AG08396 (cell line): Measurements from ENCODE around the gene CHMP3.
"Not testable (repeated sequence)": the region's sequence is repeated elsewhere in the genome, so short reads cannot be mapped to it uniquely, and the experiment has no call there.

Source experiments
- DNase-seq: peaks from one replicate; pipeline ENCODE4 v3.0.0; 2012; ENCODE audit warnings: low spot score, mixed read lengths

Gene CHMP3

DNA sequence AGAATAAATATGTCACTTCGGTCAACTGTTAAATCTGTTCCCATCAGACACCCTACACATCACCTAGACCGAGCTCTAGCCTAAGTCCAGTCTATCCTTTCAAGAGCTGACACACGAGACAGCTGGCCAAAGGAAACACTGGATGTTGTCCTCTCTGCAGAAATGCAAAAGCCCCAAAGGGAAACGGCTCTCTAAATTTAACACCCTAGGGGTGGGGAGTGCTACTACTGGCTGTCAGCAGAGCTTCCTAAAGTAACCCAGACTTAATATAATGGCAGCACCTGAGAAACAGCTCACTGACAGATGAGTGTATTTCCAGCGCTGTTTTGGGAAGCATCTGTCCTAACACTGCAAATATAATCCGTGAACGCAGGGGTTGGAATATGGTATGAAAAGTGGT is 55.6 kb downstream of the CHMP3 start:
- DNase-seq: no peak

DNA sequence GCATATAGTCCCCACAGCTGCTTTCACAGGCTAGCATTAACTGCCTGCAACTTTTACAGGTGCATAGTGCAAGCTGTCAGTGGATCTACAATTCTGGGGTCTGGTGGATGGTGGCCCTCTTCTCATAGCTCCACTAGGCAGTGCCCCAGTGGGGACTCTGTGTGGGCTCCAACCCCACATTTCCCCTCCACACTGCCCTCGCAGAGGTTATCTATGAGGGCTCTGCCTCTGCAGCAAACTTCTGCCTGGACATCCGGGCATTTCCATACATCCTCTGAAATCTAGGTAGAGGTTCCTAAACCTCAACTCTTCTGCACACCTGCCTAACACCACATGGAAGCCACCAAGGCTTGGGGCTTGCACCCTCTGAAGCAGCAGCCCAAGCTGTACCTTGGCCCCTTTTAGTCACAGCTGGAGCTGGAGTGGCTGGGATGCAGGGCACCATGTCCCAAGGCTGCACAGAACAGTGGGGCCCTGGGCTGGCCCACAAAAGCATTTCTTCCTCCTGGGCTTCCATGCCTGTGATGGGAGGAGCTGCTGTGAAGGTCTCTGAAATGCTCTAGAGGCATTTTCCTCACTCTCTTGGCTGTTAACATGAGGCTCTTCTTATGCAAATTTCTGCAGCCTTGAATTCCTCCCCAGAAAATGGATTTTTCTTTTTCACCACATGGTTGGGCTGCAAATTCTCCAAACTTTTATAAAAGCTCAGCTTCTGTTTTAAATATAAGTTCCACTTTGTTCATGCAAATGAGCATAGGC is 62.7 kb downstream of the CHMP3 start:
- no peak for DNase-seq

DNA sequence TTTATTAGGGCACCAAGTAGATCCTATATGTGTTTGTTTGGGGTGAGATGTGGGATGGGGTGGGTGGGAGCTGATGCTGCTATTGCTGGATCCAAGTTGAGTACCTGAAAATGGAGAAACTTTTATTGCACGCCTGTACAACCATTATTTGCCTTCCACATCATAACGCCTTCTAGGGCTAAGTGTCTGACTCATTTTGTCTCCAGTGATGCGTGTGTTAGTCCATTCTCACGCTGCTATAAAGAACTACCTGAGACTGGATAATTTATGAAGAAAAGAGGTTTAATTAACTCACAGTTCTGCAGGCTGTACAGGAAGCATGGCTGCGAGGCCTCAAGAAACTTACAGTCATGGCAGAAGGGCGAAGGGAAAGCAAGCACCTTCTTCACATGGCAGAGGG is 63.9 kb downstream of the CHMP3 start:
- no peak for DNase-seq

DNA sequence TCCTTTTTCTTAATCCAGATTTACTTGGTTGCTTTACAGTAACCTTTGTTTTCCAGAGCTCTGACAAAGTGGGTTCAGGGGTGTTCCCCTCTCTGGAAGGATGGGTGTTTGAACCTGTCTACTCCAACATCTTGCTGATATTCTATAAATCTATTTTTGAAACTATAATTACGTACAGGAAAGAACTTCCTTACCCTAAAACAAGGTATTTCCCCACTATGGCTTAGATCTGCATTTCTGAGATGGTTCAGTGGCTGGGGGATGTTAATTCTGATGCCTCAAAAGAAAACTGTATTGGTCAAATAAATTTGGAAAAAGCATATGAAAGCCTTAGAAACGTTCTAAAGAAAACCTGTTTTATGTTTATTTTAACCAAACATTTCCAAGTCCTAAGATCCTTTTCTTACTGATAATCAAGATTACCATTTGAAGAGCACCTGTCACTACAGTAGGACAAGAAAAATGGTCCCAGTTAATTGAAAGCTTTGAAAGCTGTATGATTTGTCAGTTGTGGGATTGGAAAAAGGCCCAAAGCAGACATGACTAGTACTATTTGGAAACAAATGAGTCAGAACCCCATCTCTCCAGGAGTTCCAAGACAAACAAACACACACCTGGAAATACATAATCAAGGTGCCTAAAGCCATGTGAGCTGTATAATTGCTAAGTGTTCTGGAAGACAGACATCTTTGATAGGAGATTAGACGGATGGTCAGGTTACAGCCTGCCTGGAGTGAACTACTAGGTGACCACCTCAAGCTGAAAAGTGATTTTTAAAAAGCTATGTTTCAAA is 64.6 kb downstream of the CHMP3 start:
- DNase-seq: no peak

DNA sequence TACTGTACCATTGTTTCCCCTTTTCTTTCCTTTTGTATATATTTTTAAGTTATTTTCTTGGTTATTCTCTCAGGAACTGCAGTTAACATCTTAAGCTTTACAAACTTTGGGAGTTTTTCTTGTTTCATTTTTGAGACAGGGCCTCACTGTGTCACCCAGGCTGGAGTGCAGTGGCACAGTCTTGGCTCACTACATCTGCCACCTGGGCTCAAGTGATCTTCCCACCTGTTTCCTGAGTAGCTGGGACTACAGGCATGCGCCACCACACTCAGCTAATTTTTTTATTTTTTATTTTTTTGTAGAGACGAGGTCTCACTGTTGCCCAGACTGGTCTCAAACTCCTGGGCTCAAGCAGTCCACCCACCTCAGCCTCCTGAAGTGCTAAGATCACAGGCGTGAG is 66.9 kb downstream of the CHMP3 start:
- DNase-seq: not testable (repeated sequence)

DNA sequence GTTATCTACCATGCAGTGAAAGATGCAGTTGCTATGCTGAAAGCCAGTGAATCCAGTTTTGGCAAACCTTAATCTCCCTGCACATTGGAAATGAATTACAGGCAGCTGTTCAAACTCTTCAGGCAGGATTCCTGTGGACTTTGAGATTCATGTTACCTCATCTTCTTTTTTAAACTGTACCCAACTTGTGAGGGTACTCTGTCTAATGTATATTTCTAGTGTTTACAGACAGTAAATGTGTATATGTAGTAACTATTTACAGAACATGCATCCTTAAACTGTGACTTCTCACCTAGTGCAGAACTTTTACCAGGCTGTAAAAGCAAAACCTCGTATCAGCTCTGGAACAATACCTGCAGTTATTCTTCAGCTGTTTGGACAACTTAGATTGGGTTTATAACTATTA is 71.2 kb downstream of the CHMP3 start:
- no peak for DNase-seq

DNA sequence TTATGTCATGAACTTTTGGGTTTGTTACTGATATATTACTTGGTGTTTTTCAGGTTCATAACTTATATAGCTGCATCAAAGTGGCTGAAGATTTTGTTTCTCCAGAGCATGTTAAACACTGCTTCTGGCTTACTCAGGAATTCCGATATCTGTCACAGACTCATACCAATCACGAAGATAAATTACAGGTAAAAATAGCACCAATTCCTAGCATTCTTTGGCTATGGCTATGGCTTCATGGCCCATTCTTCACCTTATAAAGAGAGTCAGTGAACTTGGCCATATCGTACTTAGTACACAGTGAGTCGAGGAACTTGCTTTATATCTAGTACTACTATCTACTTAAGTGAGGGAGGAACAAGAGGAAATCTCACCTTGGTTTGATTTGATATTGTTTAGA is 72.2 kb downstream of the CHMP3 start:
- no peak for DNase-seq

DNA sequence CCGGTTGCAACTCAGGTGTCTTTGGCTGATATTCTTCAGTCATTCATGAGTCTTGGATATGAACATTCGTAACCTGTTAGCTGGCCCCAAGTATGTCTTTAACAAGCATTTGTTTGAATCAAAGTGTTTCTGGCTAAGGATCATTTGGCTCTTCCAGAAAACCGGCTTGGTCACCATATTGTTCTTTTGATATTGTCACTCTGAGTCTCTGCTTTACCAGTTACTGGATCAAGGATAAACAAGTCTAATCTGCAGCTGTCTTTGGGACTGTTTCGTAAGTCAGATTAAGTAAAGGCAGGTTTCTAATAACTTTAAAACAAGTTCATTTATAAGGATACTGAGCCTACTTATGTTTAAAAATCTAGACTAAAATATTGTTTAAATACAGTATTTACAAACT is 73.0 kb downstream of the CHMP3 start:
- no peak for DNase-seq

DNA sequence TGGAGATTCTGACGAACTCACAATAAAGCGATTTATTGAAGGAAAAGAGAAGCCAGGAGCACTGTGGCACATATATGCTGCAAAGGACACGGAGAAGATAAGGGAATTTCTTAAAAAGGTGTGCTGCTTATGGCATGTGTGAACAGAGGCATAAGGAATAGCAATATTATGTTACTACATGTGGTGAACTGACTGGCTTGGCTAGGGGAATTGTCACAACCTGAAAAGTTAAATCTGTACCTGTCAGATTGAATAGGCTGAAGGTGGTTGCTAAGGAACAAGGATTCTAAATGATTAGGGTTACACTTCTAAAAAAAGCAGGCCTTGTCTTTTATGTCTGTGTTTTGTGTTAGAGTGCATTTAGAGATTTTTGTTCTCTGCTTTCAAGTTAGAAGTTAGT is 73.7 kb downstream of the CHMP3 start:
- DNase-seq: no peak

DNA sequence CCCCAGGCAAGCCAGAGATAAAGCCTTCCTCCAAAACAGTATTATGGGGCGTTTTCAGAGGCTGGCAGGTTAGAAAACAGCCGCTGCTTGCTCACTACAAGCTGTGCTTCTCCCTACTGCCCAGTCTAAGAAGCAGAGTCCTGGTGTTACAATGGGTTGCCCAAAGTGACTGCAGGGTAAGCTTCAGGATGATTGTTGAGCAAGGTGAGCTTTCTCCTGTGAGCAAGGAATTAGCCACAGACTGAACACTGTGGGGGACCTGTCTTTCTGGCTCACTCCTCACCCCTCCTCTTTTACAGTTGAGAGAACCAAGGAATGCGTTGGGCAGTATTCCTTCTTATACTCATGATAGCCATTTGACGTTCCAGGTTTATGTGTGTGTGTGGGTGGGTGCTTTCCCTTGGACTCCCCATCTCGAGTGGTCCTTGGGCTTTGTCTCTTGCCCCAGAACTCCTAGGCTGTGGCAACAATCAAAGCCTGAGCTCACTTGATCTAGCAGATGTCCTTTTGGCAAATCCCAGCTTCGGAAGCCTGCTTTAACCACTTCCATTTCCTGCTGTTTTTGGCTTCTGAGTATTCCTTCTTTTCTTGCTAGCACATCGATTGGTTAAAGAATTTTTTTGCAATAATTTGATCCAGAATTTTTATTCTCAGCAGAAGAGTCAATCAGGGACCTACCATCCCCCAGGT is 74.5 kb downstream of the CHMP3 start:
- DNase-seq: no peak

DNA sequence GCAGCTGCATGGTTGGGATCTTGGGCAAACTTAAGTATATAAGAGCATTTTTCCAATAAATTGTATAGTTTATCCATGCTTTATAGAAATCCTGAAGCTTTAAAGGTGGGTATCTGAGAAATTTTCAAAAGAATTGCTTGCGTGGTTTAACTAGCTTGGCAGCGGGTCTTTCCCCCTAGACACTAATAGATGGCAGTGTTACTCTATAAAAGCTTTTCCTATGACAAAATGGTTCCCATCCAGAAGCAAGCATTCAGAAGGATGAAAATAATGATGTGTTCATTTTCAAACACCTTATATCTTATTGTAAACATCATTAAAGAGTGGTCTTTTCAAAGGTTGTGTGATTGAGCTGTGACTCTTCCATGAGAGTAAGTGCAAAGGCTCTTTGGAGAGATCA is 76.2 kb downstream of the CHMP3 start:
- DNase-seq: no peak

DNA sequence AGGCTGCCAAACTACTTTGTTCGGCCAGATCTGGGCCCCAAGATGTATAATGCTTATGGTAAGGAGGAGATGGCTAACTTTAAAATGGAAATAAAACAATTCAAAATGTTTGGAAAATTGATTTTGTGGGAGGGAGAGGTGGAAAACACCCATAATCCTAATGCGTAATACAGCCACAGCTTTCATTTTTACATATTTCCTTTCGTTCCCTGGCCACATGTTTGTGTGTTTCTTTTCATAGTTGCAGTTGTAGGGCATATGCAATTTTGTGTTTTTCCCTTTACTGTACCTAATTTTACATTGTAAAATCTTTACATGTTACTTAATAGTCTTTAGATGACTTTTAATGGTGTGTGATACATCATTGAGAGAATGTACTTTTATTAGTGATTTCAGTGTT is 77.4 kb downstream of the CHMP3 start:
- no peak for DNase-seq

DNA sequence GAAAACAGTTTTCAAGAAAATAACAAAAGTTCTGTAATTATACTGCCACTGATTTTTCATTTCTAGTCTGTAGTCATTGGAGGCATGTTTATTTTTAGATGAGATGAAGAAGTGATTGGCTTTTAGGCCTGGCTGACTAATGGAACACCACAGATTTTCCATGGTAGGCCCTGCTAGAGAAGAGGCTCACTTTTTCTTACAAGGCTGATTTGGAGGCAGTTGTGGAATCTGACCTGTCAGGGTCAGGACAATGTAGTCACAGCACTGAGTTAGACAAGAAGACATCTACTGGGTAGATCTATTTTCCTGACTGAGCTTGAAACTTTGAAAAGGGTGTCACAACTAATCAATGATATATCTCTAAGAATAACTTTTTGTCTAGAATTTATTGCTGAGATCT is 78.1 kb downstream of the CHMP3 start:
- DNase-seq: no peak

DNA sequence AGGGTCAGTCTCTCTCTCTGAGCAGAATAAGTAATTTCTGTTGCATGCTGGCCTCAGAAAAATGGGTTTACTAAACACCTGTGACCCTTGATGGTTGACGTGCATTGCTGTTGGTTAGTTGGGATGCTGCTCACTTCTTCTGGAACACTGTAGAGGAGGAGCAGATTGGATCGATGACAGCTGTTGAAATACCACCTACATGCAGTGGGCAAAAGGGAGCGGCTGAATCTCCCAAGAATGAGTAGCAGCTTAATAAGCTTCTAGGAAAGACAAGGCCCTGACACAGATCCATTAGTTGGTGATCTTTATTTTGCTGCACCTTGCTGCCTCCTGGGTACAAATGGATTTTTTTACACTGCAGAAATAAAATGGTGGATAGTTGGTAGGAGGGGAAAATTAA is 78.9 kb downstream of the CHMP3 start:
- DNase-seq: no peak

DNA sequence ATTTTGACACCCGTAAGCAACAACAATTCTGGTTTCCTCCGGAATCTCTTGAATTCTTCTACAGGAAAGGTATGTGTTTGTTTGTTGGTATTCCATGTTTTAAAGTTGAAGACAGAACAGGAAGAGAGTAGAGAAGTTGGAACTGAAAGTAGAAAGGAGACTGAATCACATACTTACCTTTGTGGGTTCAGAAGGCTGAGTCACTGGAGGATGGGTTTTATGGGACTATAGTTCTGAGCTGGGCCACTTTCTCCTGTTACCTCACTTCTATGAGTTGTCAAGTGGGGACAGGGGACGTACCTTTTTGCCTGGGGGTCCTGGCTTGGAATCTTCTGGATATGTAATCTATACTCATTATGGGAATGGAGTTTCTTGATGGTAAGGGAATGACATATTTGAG is 81.2 kb downstream of the CHMP3 start:
- no peak for DNase-seq

DNA sequence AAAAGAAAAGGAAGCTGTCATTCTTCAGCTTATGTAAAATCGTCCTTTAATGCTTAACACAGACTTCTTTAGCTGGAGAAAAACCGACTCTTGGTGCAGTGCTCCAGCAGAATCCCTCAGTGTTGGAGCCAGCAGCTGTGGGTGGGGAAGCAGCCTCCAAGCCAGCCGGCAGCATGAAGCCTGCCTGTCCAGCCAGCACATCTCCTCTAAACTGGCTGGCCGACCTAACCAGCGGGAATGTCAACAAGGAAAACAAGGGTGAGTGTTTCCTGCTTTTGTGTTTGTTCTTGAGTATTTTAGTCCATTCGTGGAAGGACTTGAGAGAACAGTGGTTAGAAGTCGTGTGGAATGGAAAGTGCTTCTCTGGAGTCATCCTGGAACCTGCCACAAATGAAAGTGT is 83.1 kb downstream of the CHMP3 start:
- DNase-seq: peak; percentile 22

DNA sequence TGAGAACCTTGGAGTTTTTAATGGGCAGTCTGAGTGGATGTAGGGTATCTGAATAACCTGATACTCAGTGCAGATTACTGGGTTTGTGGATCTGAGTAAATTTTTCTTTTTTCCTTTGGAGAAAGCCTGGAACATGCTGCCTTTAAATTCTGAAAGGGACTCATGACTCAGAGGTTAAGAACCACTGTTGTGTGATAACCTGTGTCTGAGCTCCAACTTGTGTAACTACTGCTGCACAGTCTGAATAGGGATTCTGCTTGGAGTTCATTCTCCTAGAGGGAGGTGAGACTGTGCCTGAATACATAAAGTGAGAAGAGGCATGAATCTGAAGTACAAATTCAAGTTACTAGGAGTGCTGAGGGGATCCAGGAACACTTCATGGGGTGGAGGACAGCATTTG is 85.9 kb downstream of the CHMP3 start:
- DNase-seq: peak; percentile 16

DNA sequence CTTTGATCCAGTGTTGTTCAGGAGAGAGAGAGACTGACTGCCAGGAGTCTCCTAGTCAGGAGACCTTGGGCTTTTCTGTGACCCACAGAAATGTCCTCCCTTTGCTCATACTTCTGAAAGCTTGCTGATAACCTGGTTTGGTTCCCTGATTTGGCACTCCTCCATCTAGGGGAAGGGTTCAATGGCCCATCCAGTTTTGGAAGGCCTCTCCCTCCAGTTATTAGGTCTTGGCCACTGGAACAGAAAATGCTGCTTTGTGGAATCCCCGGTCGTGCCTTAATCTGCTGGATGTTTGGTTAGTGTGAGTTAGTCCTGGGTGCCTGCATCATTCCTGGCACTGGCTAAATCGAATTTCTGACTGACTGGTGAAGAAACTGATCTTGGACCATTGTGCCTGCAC is 86.3 kb downstream of the CHMP3 start:
- no peak for DNase-seq

DNA sequence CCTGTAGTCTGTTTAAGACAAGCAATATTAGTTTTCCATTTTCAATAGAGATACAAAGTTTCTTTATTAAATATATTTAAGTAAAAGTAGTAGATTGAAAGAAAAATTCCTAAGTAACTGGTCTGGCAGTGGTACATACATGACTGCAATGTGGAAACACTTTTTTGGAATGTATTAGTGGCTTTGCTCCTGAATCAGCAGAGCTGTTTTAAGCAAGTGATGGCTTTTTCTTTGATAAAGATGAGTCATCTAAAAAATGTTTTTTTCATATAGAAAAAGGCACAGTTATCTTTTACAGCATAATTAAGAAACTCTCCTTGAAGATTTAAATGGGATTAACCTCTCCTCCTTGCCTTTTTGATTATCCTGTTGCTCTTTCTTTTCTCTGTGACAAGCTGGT is 87.2 kb downstream of the CHMP3 start:
- DNase-seq: peak; percentile 39

DNA sequence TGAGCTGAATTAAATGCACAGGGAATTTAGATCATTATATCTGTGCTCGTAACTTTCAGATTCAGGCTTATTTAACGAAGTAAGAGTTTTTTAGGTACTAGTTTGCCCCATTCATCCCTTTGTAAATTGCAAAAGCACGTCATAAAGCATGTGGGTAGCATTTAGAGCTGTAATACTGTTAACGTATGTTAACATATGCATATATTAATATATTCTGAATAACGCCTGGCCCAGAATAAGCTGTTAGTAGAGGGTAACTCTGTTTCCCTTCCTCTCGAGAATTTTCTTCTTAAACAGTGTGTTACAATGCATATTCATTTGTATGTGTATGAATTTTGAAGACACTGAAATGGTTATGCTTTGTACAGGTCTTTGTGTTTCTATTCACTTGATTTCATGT is 91.6 kb downstream of the CHMP3 start:
- DNase-seq: no peak

DNA sequence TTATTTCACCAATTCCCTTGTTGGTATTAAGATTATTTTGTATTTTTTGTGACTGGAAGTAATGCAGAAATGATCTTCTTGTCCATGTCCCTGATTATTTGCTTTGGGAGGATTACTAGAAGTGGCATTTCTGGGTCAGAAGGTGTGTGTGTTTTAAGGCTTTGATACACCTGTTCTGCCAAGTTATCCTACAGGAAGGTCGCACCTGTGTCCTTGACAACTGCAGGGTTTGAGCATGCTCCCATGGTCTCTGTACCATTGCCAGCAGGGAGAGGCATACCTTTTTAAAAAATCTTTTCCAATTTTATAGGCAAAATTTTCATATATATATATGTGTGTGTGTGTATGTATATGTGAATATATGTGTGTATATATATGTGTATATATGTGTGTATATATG is 92.4 kb downstream of the CHMP3 start:
- no peak for DNase-seq

DNA sequence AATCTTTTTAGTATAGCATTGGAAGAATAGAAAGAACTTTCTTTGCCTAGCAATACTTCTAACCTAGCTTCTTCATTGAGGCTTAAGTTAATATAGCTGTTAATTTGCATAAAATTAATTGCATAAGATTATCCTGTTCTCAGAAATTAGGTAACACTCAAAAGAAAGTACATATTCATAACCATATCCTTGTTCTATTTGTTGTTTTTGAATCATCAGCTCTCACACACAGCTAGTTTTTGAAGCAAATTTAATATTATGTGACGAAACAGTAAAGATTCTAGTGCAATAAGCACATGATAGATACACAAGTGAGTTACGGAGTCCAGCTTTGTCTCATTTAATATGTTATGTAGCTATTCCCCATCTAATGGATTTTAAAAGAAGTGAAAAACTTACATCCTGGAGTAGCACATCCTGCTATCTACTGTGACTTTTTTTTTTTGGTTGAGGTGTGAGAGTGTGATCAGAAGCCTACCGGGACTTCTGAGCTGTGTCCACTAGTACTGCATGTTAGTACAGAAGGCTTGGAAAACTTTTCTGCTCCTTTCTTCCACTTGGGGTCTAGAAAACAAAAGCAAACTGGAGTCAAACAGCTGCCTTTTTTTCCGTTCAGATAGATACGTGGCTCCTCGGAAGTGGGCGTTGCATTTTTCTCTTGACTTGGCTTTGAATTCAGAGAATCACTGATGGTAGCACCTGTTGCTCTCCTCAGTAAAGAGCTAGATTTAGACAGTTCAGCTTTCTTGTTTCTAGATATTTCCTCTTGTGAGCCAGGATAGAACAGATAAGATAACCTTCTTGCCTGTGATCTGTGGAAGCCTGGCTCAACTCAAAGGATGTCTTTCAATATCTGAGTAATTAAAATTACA is 94.8 kb downstream of the CHMP3 start:
- DNase-seq: no peak
